Fibroblast of mammary gland (primary cell): ENCODE results near the gene PRR29.
A peak's percentile ranks its signal among the peaks of the same experiment; 100 is the strongest.

ENCODE experiments used
- DNase-seq: peaks from one replicate; pipeline ENCODE4 v3.0.0-alpha.2; 2010; ENCODE audit warnings: low read depth
- H3K4me3 ChIP-seq: 2 replicates; pipeline ENCODE4 v1.5.1; 2011; ENCODE audit warnings: low read depth, mild to moderate bottlenecking, low read length, moderate library complexity; ENCODE audit not compliant: control insufficient read depth
- TF ChIP-seq, protein P1 (sequence below): conservative IDR thresholded peaks from 2 replicates; pipeline ENCODE4 v1.5.1; 2011; ENCODE audit warnings: low read depth, low read length, inconsistent platforms; ENCODE audit not compliant: control insufficient read depth, insufficient read depth

The PRR29 gene

DNA sequence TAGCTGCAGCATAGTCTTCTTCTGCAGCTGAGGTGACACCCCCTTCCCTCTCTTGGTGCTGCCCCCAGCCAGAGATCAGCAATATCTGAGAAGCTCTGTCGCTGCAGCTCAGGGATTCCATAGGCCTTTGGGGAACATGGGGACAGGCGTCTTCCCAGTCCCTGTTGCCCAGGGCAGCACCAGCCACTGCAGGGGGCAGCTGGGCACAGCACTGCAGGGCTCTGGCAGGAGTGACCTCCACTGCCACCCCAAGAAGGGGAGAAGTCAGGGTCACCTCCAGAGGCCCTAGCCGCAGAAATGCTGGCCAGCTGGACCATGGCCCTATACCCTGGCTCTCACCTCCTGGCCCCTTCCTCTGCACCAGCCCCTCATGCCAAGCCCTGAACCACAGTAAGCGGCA lies 42.4 kb upstream of the PRR29 start:
- no peak for DNase-seq
- TF ChIP-seq, protein P1, sequence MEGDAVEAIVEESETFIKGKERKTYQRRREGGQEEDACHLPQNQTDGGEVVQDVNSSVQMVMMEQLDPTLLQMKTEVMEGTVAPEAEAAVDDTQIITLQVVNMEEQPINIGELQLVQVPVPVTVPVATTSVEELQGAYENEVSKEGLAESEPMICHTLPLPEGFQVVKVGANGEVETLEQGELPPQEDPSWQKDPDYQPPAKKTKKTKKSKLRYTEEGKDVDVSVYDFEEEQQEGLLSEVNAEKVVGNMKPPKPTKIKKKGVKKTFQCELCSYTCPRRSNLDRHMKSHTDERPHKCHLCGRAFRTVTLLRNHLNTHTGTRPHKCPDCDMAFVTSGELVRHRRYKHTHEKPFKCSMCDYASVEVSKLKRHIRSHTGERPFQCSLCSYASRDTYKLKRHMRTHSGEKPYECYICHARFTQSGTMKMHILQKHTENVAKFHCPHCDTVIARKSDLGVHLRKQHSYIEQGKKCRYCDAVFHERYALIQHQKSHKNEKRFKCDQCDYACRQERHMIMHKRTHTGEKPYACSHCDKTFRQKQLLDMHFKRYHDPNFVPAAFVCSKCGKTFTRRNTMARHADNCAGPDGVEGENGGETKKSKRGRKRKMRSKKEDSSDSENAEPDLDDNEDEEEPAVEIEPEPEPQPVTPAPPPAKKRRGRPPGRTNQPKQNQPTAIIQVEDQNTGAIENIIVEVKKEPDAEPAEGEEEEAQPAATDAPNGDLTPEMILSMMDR: no peak
- no peak overlapping the region for H3K4me3 ChIP-seq

DNA sequence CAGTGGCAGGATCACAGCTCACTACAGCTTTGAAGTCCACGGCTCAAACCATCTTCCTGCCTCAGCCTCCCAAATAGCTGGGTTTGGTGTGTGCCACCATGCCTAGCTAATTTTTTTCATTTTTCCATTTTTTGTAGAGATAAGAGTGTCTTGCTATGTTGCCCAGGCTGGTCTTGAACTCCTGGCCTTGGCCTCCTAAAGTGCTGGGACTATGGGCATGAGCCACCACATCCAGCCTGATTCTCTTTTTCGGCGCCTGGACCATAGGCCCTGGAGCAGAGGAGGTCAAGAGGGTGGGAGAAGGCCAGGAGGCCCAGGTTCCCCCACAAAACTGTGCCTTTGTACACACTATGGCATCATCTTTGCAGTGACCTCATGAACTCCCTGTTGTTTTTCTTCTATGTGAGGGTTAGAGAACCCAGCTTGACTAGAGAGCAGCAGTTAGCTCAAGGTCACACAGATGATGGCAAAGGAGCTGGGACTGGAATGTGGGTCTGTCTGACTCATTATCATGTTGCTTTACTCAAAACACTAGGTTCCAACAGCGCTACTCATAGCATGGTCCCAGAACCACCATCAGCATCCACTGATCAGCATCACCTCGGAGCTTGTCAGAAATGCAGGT lies 41.7 kb upstream of the PRR29 start:
- TF ChIP-seq, protein P1: no peak
- peak; percentile 52 for DNase-seq
- H3K4me3 ChIP-seq: no peak overlapping the region

DNA sequence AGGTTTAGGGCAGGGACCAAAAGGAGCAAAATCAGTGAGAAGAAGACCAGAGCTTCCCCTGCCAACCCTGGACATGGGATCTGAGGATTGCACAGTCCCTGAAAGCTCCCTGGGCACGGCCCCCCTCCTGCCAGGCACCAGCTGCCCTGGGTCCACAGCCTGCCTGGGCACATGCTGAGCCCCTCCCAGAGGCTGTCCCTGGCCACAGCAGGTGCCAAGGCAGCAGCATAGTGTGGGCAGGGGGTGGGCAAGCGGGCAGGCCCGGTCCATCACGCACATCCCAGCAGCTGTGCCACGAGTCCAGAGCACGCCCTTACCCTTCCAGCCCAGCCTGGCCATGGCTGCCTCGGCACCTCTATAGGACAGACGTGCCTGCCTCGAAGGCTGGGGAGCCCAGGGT lies 38.1 kb upstream of the PRR29 start:
- TF ChIP-seq, protein P1: no peak
- no peak overlapping the region for H3K4me3 ChIP-seq
- no peak for DNase-seq

DNA sequence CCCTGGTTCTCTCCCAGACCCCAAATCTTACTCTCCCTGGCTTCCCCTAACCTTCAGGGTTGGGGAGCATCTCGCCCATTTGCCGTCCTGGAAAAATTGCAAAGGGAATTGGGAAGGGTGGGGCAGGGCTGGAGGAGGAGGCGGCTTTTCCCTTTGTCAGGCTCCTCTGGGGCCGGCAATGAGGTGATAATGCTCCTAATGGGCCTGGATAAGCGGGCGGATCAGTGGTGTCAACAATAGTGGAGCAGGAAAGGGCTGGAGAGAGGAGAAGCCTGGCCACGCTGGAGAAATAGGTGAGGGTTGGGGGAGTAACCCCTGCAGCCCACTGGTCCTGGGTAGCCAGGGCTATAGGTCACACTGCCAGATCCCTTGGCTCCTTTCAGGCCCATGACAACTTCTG lies 37.7 kb upstream of the PRR29 start:
- TF ChIP-seq, protein P1: no peak
- DNase-seq: no peak
- no peak overlapping the region for H3K4me3 ChIP-seq

DNA sequence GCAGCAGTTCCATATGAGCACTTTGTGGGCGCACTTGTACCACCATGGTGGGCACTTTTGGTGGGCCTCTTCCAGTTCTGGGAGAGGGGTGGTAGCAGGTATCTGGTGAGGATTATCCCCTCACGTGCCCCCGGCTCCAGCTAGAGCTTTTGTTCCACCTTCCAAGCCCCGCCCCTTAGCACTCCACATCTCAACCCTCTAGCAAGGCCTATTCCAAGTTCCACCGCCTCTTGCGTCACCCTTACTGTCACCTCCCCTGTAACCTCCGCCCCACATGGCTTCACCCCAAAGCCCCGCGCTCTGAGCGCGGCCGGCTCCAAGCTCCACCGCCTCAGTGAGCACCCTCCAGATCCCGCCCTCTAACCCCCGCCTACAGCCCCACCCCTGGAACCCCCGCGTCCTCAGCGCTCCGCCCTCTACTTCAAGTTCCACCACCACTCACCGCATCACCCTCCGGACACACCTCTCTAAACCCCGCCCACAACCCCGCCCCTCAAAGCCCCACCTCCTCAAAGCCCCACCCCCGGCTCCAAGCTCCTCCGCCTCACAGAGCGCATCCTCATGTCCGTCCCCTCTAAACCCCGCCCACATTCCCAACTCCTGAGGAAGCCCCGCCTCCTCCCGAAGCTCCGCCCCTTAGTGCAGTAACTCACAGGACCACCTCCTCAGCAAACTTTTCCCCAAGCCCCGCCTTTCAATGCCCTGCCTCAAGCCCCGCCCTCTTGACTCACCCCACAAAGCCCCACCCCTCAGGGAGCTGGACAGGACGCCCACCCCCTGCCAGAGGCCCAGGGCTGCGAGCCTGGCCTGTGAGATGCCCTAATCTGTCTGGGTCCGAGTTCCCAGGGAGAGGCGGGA lies 36.6 kb upstream of the PRR29 start:
- peak overlapping the region; percentile 1 for H3K4me3 ChIP-seq
- DNase-seq: peak; percentile 78

DNA sequence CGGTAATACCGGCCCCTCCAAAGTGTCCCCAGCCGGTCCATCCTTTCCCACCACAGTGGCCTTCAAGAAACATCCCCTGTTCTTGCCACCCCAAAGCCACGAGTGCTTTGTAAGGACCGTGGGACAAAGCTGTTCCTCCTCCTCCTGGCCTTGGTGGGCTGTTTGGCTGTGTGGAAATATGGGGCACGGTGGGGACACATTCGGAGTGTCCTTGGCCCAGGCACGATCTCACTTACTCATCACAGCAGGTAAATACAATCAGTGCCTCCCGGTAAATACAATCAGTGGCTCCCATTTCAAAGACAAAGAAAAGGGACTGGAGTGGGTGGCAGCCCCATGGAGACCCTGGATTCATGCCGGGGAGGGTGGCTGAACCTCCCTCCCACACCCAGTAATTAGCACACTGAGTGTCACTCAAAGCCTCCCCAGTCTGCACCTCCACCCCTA lies 35.8 kb upstream of the PRR29 start:
- no peak overlapping the region for H3K4me3 ChIP-seq
- TF ChIP-seq, protein P1: no peak
- no peak for DNase-seq

More for the DNA sequence above, 36.6 kb upstream of the PRR29 start:
- TF ChIP-seq, protein P1: no peak
